Epithelial cell of proximal tubule (primary cell): ENCODE measurements around the gene ATF1. TPM values are rescaled to one million over a fixed set of nuclear protein-coding genes. Genes with fewer than 3 reads are reported as not detected.

Experiments used
- DNase-seq: peaks from one replicate; pipeline ENCODE4 v3.0.0-alpha.2; 2011; ENCODE audit warnings: low read depth
- H3K4me3 ChIP-seq: 2 replicates; pipeline ENCODE4 v1.5.1; 2011; ENCODE audit warnings: low read depth, mild to moderate bottlenecking, low read length
- total RNA-seq: library from RNA; depleted of rRNA; stranded (reverse); fragments of >200 nt; gene quantifications from 2 replicates; pipeline ENCODE4 v1.2.3, GENCODE V29; 2015
- TF ChIP-seq, protein P1 (sequence below): conservative IDR thresholded peaks from 2 replicates; pipeline ENCODE4 v1.5.1; 2012; ENCODE audit warnings: low read depth, mild to moderate bottlenecking, low read length

The ATF1 gene
- total RNA-seq = 7.8 and 14.7 TPM in 2 replicates

DNA sequence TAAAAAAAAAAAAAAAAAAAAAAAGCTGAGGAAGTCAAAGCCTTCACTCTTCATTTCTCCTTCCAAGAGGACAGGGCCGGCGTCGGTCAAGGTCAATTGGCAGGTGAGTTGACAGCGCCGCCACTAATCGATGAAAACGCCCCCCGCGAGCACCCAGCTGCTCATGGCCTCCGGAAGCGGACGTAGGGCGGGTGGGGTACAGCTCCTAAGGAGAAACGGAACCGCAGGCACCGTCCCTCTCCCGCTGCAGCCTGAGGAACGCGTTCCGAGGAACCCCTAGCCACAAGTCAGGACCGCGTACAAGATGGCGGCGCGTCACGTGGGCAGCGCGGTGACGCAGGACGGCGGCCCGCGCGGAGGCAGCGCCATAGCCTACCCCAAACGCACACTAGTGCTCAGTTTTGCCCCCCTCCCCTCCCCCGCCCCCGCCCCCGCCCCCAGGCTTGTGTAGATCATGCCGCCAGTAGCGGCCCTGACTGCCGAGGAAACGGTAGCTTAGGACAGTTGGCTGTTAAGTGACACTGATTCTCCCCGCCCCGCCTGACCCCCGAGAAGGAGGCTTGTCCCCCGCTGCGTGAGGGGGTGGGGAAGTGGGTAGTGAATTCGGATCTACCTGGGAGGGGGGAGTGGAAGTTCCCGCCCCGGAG, at the start of gene ATF1:
TSS of gene ATF1 (plus strand) at position 463 of the 647 bp plus-strand sequence. CDS start 16,045 bp downstream, outside the sequence.
- peak within 1 kb of the TSS; percentile 86 for H3K4me3 ChIP-seq
- TF ChIP-seq, protein P1, sequence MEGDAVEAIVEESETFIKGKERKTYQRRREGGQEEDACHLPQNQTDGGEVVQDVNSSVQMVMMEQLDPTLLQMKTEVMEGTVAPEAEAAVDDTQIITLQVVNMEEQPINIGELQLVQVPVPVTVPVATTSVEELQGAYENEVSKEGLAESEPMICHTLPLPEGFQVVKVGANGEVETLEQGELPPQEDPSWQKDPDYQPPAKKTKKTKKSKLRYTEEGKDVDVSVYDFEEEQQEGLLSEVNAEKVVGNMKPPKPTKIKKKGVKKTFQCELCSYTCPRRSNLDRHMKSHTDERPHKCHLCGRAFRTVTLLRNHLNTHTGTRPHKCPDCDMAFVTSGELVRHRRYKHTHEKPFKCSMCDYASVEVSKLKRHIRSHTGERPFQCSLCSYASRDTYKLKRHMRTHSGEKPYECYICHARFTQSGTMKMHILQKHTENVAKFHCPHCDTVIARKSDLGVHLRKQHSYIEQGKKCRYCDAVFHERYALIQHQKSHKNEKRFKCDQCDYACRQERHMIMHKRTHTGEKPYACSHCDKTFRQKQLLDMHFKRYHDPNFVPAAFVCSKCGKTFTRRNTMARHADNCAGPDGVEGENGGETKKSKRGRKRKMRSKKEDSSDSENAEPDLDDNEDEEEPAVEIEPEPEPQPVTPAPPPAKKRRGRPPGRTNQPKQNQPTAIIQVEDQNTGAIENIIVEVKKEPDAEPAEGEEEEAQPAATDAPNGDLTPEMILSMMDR = no peak
- DNase-seq = no peak

DNA sequence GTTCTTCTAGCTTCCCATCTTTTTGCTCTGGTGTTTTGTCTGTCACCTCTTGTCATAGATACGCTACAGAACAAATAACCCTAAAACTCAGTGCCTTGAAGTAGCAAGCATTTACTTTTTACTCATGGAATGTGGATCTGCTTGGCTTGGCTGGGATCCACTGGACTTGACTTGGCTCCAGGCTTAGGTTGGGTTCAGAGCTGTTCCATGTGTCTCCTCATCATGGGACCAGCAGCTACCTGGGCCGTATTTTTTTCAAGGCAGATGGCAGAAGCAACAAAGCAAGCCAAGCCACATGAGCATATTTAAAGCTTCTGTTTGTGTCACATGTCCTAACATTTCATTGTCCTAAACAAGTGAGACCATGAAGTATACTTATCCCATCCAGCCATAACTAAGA, 48.7 kb upstream of the ATF1 start:
- H3K4me3 ChIP-seq = no peak overlapping the region
- TF ChIP-seq, protein P1 = no peak
- DNase-seq = no peak

DNA sequence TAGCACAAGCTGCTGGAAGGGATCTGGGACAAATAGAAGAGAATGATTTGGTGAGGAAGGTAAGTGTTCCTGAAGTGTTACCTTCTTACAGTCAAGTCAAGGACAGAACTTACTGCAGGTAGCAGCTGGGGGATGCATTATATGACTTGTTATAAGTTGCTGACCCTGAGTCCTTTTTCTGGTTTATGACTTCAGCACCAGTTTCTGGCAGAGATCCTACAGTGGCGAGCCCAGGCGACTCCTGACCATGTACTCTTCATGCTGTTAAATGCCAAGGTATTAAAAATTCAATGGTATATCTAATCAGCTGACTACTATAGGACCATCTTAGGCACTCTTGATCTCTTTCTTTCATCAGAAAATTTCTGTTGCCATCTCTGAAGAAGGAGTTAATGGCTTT, 45.1 kb upstream of the ATF1 start:
- DNase-seq = no peak
- H3K4me3 ChIP-seq = no peak overlapping the region
- TF ChIP-seq, protein P1 = no peak

DNA sequence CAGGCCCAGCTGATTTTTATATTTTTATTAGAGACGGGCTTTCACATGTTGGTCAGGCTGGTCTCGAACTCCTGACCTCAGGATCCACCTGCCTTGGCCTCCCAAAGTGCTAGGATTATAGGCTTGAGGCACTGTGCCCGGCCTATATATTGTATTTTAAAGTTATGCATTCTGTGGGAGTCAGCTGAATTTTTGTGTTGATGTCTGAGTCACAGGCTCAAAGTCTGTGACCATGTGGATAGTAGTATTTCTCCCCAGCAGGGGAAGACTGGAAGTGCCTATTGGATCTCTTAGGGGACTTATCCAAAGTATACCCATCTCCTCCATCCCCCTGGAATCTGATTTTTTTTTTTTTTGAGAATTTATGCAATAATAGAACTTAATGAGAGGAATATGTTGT, 43.8 kb upstream of the ATF1 start:
- TF ChIP-seq, protein P1 = no peak
- no peak for DNase-seq
- H3K4me3 ChIP-seq = no peak overlapping the region

DNA sequence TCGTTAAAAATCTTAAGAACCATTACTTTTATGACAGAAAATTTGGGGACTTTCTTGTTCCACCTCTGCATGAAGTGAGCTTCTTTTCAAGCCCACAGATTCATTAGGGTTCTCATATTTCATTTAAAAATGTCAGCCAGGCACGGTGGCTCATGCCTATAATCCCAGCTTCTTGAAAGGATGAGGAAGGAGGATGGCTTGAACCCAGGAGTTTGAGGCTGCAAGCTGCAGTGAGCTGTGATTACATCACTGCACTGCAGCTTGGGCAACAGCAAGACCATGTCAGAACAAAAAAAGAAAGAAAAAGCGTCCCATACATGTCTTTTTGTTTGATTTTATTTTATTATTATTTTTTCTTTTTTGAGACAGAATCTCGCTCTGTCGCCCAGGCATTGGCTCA, 43.4 kb upstream of the ATF1 start:
- TF ChIP-seq, protein P1 = no peak
- DNase-seq = no peak
- H3K4me3 ChIP-seq = no peak overlapping the region

DNA sequence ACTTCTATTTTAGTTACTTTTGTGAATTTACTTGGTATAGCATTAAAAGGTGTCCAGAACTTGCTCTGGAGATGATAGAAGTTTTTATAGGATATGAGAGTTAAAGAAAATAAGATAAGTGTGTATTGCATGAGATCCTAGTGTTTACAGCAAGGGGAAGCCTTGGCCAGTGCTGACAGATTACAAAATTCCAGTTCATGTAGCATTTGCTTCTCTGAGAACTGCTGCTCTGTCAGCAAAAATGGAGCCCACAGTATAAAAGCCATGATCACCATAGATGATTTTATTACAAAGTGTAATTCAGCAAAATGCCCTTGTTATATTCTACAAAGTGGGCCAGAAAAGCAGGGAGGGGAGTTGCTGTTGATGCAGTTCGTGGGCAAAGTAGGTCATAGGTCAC, 40.0 kb upstream of the ATF1 start:
- TF ChIP-seq, protein P1 = no peak
- H3K4me3 ChIP-seq = no peak overlapping the region
- DNase-seq = no peak
